ENCODE data around the gene LHFPL3. TPM values are rescaled to one million over a fixed set of nuclear protein-coding genes. Genes with fewer than 3 reads are reported as not detected.

Gene LHFPL3
- total and polyA plus RNA-seq, 2 donors (not counting 1 experiment from before 2014, with no cell fraction given), result not detected

DNA sequence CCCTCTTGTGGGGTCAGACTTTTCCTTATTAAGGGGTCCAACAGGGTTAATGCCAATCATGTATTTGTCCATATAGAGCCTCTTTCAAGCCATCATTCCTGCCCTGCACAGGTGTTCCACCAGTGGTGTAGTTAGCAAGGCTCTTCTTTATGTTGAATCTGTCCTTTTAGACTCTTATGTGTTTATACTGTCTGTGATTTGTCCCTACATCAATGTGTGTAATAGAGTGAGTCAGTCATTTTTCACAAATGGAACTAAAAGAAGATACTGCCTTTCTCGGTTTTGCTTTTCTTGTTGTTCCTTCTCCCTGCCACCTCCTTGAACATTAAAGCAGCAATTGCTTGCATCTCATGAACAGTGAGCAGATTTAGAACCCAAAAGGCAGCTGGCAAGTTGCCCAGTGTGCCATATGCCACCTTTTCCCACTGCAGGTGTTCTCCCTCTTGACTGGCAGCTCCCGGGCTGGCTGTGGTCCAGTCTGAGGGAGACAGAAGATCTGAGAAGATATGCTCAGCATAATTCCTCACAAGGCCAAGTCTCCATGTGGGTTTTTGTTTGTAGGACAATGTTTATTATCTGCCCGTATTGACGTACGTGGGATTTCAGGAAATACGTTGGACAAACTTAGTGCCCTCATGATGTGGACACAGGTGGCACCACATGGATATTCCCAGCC lies 154.1 kb downstream of the LHFPL3 start:
- Histone ChIP-seq H3K27me3 (ENCODE audit: control insufficient read depth, insufficient read depth, low read length) (no peaks in the 10 kb centered on the region), H3K4me3 (replicated peaks in 1 of 4; ENCODE audit: control extremely low read depth in 1 of 4, insufficient read depth in 1 of 4, low read depth in 3 of 4, low read length in 4 of 4) (no peak overlapping the region), H3K4me2 (ENCODE audit: extremely low read depth, insufficient read depth, low read length) (no peak overlapping the region), H3K79me2 (ENCODE audit: control insufficient read depth, insufficient read depth, low read length) (no peaks in the 10 kb centered on the region), H3K4me1 (ENCODE audit: control insufficient read depth, extremely low read depth, insufficient read depth, low read length) (no peaks in the 10 kb centered on the region), H3K36me3 (ENCODE audit: control insufficient read depth, insufficient read depth, low read length) (no peaks in the 10 kb centered on the region), H3K9me3 (ENCODE audit: control insufficient read depth, insufficient read depth, low read depth, low read length) (no peaks in the 10 kb centered on the region), H2AFZ (ENCODE audit: low read length) (no peak overlapping the region), H3K27ac (ENCODE audit: insufficient read depth, low read length) (no peak overlapping the region), H4K20me1 (ENCODE audit: control insufficient read depth, extremely low read depth, insufficient read depth, low read length) (no peaks in the 10 kb centered on the region), H3K9ac (ENCODE audit: insufficient read depth, low read length) (no peak overlapping the region)
- TF ChIP-seq EZH2 (IDR thresholded peaks at IDR 0.05; ENCODE audit: low read length, missing control alignments) (no peak), CTCF (conservative IDR thresholded peaks at IDR 0.05 in 1 of 2, IDR thresholded peaks at IDR 0.05 in 1 of 2; ENCODE audit: low read depth in 1 of 2, low read length in 2 of 2) (no peak)
- DNase-seq (ENCODE audit: low read depth in 2 of 2), result no peak

DNA sequence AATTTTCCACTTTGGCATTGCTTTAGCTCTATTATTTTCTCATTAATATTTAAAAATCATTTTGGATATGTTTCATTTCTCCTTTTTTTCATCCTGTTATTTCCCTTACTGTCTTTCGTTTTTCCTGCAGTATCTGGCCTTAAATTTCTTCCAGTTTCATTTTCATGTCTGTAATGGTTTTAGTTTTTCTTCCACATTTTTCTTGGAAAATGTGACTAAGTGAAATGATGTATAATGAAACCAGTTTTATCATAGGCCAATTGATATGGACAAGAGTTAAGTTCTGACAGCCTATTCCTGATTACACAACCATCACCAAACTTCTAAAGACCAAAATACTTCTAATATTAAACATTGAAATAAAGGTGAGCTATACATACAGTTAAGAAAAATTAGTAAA lies 158.5 kb downstream of the LHFPL3 start:
- Histone ChIP-seq H3K4me3 (replicated peaks in 1 of 4; ENCODE audit: control extremely low read depth in 1 of 4, insufficient read depth in 1 of 4, low read depth in 3 of 4, low read length in 4 of 4) (no peak overlapping the region), H3K4me1 (ENCODE audit: control insufficient read depth, extremely low read depth, insufficient read depth, low read length) (no peaks in the 10 kb centered on the region), H4K20me1 (ENCODE audit: control insufficient read depth, extremely low read depth, insufficient read depth, low read length) (no peaks in the 10 kb centered on the region), H3K9ac (ENCODE audit: insufficient read depth, low read length) (no peak overlapping the region), H2AFZ (ENCODE audit: low read length) (no peak overlapping the region), H3K27me3 (ENCODE audit: control insufficient read depth, insufficient read depth, low read length) (no peaks in the 10 kb centered on the region), H3K9me3 (ENCODE audit: control insufficient read depth, insufficient read depth, low read depth, low read length) (no peaks in the 10 kb centered on the region), H3K4me2 (ENCODE audit: extremely low read depth, insufficient read depth, low read length) (no peak overlapping the region), H3K36me3 (ENCODE audit: control insufficient read depth, insufficient read depth, low read length) (no peaks in the 10 kb centered on the region), H3K79me2 (ENCODE audit: control insufficient read depth, insufficient read depth, low read length) (no peaks in the 10 kb centered on the region), H3K27ac (ENCODE audit: insufficient read depth, low read length) (no peak overlapping the region)
- no peak for TF ChIP-seq EZH2 (IDR thresholded peaks at IDR 0.05; ENCODE audit: low read length, missing control alignments)
- no peak for TF ChIP-seq CTCF (conservative IDR thresholded peaks at IDR 0.05 in 1 of 2, IDR thresholded peaks at IDR 0.05 in 1 of 2; ENCODE audit: low read depth in 1 of 2, low read length in 2 of 2)
- DNase-seq (ENCODE audit: low read depth in 2 of 2), result no peak

GRCh38 chr7:104487642-104488041 lies 159.2 kb downstream of the LHFPL3 start:
- no peaks in the 10 kb centered on the region for H3K79me2 ChIP-seq (ENCODE audit: control insufficient read depth, insufficient read depth, low read length)
- H3K27ac ChIP-seq (ENCODE audit: insufficient read depth, low read length), result no peak overlapping the region
- H4K20me1 ChIP-seq (ENCODE audit: control insufficient read depth, extremely low read depth, insufficient read depth, low read length), result no peaks in the 10 kb centered on the region
- no peak for TF ChIP-seq EZH2 (IDR thresholded peaks at IDR 0.05; ENCODE audit: low read length, missing control alignments)
- no peak for TF ChIP-seq CTCF (conservative IDR thresholded peaks at IDR 0.05 in 1 of 2, IDR thresholded peaks at IDR 0.05 in 1 of 2; ENCODE audit: low read depth in 1 of 2, low read length in 2 of 2)
- H3K9ac ChIP-seq (ENCODE audit: insufficient read depth, low read length), result no peak overlapping the region
- H3K4me3 ChIP-seq (replicated peaks in 1 of 4; ENCODE audit: control extremely low read depth in 1 of 4, insufficient read depth in 1 of 4, low read depth in 3 of 4, low read length in 4 of 4), result no peak overlapping the region
- no peaks in the 10 kb centered on the region for H3K36me3 ChIP-seq (ENCODE audit: control insufficient read depth, insufficient read depth, low read length)
- H2AFZ ChIP-seq (ENCODE audit: low read length), result no peak overlapping the region
- H3K9me3 ChIP-seq (ENCODE audit: control insufficient read depth, insufficient read depth, low read depth, low read length), result no peaks in the 10 kb centered on the region
- no peak for DNase-seq (ENCODE audit: low read depth in 2 of 2)
- H3K4me2 ChIP-seq (ENCODE audit: extremely low read depth, insufficient read depth, low read length), result no peak overlapping the region
- H3K27me3 ChIP-seq (ENCODE audit: control insufficient read depth, insufficient read depth, low read length), result no peaks in the 10 kb centered on the region
- no peaks in the 10 kb centered on the region for H3K4me1 ChIP-seq (ENCODE audit: control insufficient read depth, extremely low read depth, insufficient read depth, low read length)

Data from fibroblast of lung (primary cell).